ENCODE measurements around the gene FBXW5.

The FBXW5 gene

GRCh38 chr9:136934277-136934676, 10.3 kb downstream of the FBXW5 start:
- no peaks in the 10 kb centered on the region for H3K9me3 ChIP-seq (ENCODE audit: insufficient read depth, low read length)
- no peak overlapping the region for H3K4me3 ChIP-seq (ENCODE audit: low read length)
- no peak overlapping the region for H2AFZ ChIP-seq (ENCODE audit: low read depth, low read length)
- H4K20me1 ChIP-seq (ENCODE audit: insufficient read depth, low read length), result no peaks in the 10 kb centered on the region
- H3K36me3 ChIP-seq (replicated peaks; ENCODE audit: low read depth, low read length), result peaks cover 7% of the 10 kb centered on the region
- no peaks in the 10 kb centered on the region for H3K27me3 ChIP-seq (ENCODE audit: low read depth, low read length)
- H3K79me2 ChIP-seq (ENCODE audit: low read length), result no peaks in the 10 kb centered on the region
- H3K9ac ChIP-seq (ENCODE audit: low read length), result no peak overlapping the region
- H3K27ac ChIP-seq (ENCODE audit: low read length), result no peak overlapping the region
- H3K4me1 ChIP-seq (ENCODE audit: low read length), result peaks cover 7% of the 10 kb centered on the region; the same call in 1 of the 2 replicates
- no peak for TF ChIP-seq EZH2phosphoT487 (IDR thresholded peaks at IDR 0.05; ENCODE audit: low read depth)
- no peak for TF ChIP-seq CTCF (IDR thresholded peaks at IDR 0.05; ENCODE audit: low read depth, low read length)
- H3K4me2 ChIP-seq (ENCODE audit: low read length), result no peak overlapping the region

- no peak for TF ChIP-seq EZH2phosphoT487 (IDR thresholded peaks at IDR 0.05; ENCODE audit: low read depth)
- TF ChIP-seq CTCF (IDR thresholded peaks at IDR 0.05; ENCODE audit: low read depth, low read length), result no peak
- no peak overlapping the region for H3K4me2 ChIP-seq (ENCODE audit: low read length)
- no peak overlapping the region for H3K9ac ChIP-seq (ENCODE audit: low read length)
- H3K4me1 ChIP-seq (ENCODE audit: low read length), result peaks cover 7% of the 10 kb centered on the region; the same call in 1 of the 2 replicates
- no peaks in the 10 kb centered on the region for H3K9me3 ChIP-seq (ENCODE audit: insufficient read depth, low read length)
- H3K27me3 ChIP-seq (ENCODE audit: low read depth, low read length), result no peaks in the 10 kb centered on the region
- no peaks in the 10 kb centered on the region for H3K79me2 ChIP-seq (ENCODE audit: low read length)
- no peak overlapping the region for H3K4me3 ChIP-seq (ENCODE audit: low read length)
- no peak overlapping the region for H2AFZ ChIP-seq (ENCODE audit: low read depth, low read length)
- H3K27ac ChIP-seq (ENCODE audit: low read length), result no peak overlapping the region
- H4K20me1 ChIP-seq (ENCODE audit: insufficient read depth, low read length), result no peaks in the 10 kb centered on the region
- peaks cover 17% of the 10 kb centered on the region for H3K36me3 ChIP-seq (replicated peaks; ENCODE audit: low read depth, low read length)
These were observed 12.9 kb downstream of the FBXW5 start for GRCh38 chr9:136931611-136932130.

GRCh38 chr9:136930014-136930413, 14.5 kb downstream of the FBXW5 start:
- TF ChIP-seq CTCF (IDR thresholded peaks at IDR 0.05; ENCODE audit: low read depth, low read length) (no peak), EZH2phosphoT487 (IDR thresholded peaks at IDR 0.05; ENCODE audit: low read depth) (no peak)
- Histone ChIP-seq H3K36me3 (replicated peaks; ENCODE audit: low read depth, low read length) (peaks cover 24% of the 10 kb centered on the region), H3K27ac (ENCODE audit: low read length) (no peak overlapping the region), H3K4me3 (ENCODE audit: low read length) (no peak overlapping the region), H3K9ac (ENCODE audit: low read length) (no peak overlapping the region), H3K4me1 (ENCODE audit: low read length) (peaks cover 7% of the 10 kb centered on the region; the same call in 1 of the 2 replicates), H3K9me3 (ENCODE audit: insufficient read depth, low read length) (no peaks in the 10 kb centered on the region), H3K27me3 (ENCODE audit: low read depth, low read length) (no peaks in the 10 kb centered on the region), H3K79me2 (ENCODE audit: low read length) (no peaks in the 10 kb centered on the region), H3K4me2 (ENCODE audit: low read length) (no peak overlapping the region), H4K20me1 (ENCODE audit: insufficient read depth, low read length) (no peaks in the 10 kb centered on the region), H2AFZ (ENCODE audit: low read depth, low read length) (no peak overlapping the region)

GRCh38 chr9:136928591-136928990, 15.9 kb downstream of the FBXW5 start:
- Histone ChIP-seq H3K4me1 (ENCODE audit: low read length) (peaks cover 7% of the 10 kb centered on the region; the same call in 1 of the 2 replicates), H4K20me1 (ENCODE audit: insufficient read depth, low read length) (no peaks in the 10 kb centered on the region), H3K79me2 (ENCODE audit: low read length) (no peaks in the 10 kb centered on the region), H3K4me3 (ENCODE audit: low read length) (no peak overlapping the region), H3K9me3 (ENCODE audit: insufficient read depth, low read length) (no peaks in the 10 kb centered on the region), H3K9ac (ENCODE audit: low read length) (no peak overlapping the region), H2AFZ (ENCODE audit: low read depth, low read length) (no peak overlapping the region), H3K27me3 (ENCODE audit: low read depth, low read length) (no peaks in the 10 kb centered on the region), H3K4me2 (ENCODE audit: low read length) (no peak overlapping the region), H3K36me3 (replicated peaks; ENCODE audit: low read depth, low read length) (peaks cover 28% of the 10 kb centered on the region), H3K27ac (ENCODE audit: low read length) (no peak overlapping the region)
- TF ChIP-seq EZH2phosphoT487 (IDR thresholded peaks at IDR 0.05; ENCODE audit: low read depth), result no peak
- TF ChIP-seq CTCF (IDR thresholded peaks at IDR 0.05; ENCODE audit: low read depth, low read length), result no peak
